GM18870 (cell line): ENCODE measurements around the gene NCL.
"Not testable (repeated sequence)": the region's sequence is repeated elsewhere in the genome, so short reads cannot be mapped to it uniquely, and the experiment has no call there.

Experiments used
- ATAC-seq: cut with Tn5 transposase; IDR thresholded peaks from one replicate; pipeline ENCODE4 v1.9.1; 2021; ENCODE audit warnings: moderate library complexity; ENCODE audit not compliant: unreplicated experiment

Gene NCL

GRCh38 chr2:231469583-231469950 is 5.3 kb upstream of the NCL start:
- ATAC-seq = no peak

GRCh38 chr2:231467613-231468530 is 3.6 kb upstream of the NCL start:
- ATAC-seq = no peak

- no peak for ATAC-seq
Measured at GRCh38 chr2:231467016-231467545, 2.8 kb upstream of the NCL start.

DNA sequence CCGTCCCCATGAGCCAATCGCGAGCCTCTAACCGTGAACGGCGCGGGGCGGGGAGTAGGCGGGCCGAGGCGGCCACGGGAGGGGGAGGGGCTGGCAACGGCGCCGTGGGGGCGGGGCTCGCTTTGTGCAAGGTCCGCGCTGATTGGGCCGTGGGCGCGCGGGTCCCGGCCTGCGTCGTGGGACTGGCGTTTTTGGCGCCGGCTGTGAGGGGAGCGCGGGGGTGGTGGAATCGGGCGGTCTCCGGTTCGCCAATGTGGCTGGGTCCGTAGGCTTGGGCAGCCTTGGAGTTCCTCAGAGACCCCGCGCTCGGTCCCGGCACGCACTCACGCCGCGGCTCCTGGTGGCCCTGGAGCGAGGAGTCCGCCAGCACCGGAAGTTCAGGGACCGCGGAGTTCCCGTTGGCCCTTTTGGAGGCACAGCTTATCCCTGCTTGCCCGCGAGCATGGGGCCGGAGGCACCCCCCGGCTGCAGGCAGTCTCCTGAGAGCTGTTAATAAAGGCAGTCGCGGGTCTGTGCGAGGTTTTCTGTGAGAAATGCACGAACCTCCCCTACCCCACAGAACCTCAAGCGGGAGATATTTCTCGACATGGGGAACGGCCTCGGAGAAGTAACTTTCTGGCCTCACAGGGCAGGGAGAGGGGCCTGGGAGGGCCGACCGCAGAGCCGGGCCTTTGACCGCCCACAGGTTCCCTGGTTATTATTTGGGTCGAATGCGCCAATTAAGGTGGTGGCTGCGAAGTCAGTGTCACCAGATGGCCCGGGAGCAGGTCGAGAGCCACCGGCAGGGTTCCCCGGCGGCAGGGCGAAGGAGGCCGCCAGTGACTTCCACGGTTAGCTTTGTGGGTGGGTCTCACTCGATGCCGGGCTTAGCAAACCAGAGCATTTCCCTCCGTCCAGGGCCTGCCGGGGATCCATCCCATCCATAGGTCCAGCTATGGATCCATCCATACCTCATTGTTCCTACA is 574 bp upstream of the NCL start:
- peak; percentile 32 for ATAC-seq

GRCh38 chr2:231462729-231463465 is 1.4 kb downstream of the NCL start:
- ATAC-seq = no peak

DNA sequence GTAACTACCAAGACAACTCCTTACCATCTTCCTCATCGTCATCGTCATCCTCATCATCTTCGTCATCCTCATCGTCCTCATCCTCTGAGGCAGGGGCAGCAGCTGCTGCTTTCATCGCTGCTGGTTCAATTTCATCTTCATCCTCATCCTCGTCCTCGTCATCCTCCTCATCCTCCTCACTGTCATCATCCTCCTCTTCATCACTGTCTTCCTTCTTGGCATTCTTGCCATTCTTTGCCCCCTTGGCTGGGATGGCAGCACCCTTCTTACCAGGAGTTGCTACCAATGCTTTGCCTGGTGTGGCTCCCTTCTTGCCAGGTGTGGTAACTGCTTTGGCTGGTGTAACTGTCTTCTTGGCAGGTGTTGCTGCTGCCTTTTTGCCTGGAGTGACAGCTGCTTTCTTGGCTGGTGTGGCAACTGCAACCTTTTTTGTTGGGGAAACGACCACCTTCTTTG is 2.7 kb downstream of the NCL start:
- ATAC-seq = no peak

DNA sequence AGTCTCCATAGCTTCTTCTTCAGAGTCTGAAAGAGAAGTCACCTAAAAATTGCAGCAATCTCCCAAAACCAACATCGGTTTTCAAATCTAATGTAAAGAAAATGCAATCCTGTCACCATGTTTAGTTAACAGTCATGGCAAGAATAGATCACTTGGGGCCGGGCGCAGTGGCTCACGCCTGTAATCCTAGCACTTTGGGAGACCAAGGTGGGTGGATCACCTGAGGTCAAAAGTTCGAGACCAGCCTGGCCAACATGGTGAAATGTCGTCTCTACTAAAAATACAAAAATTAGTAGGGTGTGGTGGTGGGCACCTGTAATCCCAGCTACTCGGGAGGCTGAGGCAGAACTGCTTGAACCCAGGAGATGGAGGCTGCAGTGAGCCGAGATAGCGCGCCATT is 3.4 kb downstream of the NCL start:
- ATAC-seq = not testable (repeated sequence)

GRCh38 chr2:231460073-231460835 is 4.0 kb downstream of the NCL start:
- ATAC-seq = no peak

GRCh38 chr2:231458368-231458767 is 5.9 kb downstream of the NCL start:
- no peak for ATAC-seq

DNA sequence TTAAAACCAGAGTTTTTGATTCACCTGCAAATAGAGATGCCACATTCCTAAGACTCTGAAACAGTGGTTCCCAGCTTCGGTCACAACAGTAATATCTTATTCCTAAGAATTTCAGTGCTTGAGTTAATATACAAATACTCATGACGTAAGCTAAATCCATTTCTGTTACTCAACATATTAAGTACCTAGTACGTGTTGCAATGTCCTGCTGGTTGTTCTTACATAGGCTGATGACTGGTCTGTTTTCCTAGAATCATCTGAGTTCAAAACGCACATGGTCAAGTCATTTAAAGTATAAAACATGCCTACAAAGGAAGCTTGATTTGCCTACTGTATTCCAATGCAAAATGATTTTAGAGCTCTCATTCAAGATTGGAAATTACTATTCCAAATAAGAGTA is 7.2 kb downstream of the NCL start:
- ATAC-seq = no peak

GRCh38 chr2:231456295-231457004 is 7.8 kb downstream of the NCL start:
- no peak for ATAC-seq

GRCh38 chr2:231455890-231456289 is 8.4 kb downstream of the NCL start:
- ATAC-seq = no peak

GRCh38 chr2:231455222-231455621 is 9.1 kb downstream of the NCL start:
- ATAC-seq = no peak

- no peak for ATAC-seq
Measured at GRCh38 chr2:231454361-231454791, 9.9 kb downstream of the NCL start.

GRCh38 chr2:231452799-231453508 is 11.3 kb downstream of the NCL start:
- ATAC-seq = no peak

GRCh38 chr2:231450548-231450989 is 13.7 kb downstream of the NCL start:
- no peak for ATAC-seq

- no peak for ATAC-seq
Measured at GRCh38 chr2:231449503-231450054, 14.7 kb downstream of the NCL start.

- ATAC-seq = no peak
Measured at GRCh38 chr2:231436957-231437356, 27.3 kb downstream of the NCL start.
